Activated naive CD4-positive, alpha-beta T cell (primary cell): ENCODE measurements around the gene ITGA3.
A peak's percentile ranks its signal among the peaks of the same experiment; 100 is the strongest.

Source experiments
- DNase-seq, 4 experiments: peaks; one replicate each; lab custom pipeline; 2025; lab: John Stamatoyannopoulos, UW

ITGA3 gene

DNA sequence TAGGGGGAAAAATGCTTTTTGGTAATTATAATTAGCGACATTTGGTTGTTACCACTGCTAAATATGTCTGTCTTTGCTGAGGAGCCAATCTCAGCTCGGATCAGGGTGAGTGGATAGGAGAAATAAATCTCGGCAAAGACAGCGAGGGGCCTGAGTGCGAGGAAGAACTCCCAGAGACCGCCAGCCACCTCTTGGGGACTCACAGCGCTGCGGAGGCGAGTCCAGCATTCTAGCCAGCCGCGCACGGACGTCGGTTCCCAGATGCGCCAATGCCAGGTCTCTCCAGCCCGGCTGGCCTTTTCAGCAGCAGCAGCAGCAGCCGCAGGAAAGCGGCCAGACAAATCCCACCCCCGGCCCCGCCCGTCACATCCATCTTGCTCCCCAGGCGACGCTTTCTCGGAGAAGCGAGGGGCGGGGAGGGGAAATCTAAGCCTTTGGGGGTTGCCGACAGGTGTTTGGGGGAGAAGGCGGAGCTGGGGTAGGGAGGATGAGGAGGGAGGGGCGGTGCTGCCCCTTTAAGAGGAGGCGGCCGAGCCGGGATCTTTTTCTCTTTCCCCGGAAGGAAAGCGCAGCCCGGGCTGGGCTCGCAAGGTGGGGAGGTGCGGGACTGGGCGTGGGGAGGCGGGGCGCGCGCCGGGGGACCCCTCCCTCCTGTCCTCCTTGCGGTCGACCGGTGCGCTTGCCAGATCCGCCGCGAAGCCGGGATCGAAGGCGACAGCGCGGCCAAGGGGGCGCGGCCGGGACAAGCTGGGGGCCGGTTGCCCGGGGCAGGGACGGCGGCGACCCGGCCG, at the start of gene ITGA3:
Gene ITGA3 (plus strand): TSS at position 685 of the 791 bp plus-strand sequence. CDS start 330 bp downstream, outside the sequence.
- DNase-seq: peak in 3 of 4 experiments; percentile 13 to 43 (median 28)

DNA sequence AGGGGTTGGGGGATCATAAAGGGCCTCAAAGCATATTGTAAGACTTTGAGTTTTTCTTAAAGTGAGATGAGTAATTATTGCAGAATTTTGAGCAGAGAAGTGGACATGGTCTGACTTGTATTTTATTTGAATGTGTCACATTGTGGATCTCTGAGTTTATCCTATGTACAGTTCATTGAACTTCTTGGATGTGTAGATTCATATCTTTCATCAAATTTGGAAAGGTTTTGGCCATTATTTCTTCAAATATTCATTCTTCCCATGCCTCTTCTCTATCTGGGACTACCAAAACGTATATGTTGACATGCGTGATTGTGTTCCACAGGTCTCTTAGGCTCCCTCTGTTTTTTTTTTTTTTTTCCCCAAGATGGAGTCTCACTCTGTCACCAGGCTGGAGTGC, 46.6 kb upstream of the ITGA3 start:
- no peak for DNase-seq

- no peak for DNase-seq
These were observed 42.8 kb upstream of the ITGA3 start for GRCh38 chr17:50013079-50013478.

DNA sequence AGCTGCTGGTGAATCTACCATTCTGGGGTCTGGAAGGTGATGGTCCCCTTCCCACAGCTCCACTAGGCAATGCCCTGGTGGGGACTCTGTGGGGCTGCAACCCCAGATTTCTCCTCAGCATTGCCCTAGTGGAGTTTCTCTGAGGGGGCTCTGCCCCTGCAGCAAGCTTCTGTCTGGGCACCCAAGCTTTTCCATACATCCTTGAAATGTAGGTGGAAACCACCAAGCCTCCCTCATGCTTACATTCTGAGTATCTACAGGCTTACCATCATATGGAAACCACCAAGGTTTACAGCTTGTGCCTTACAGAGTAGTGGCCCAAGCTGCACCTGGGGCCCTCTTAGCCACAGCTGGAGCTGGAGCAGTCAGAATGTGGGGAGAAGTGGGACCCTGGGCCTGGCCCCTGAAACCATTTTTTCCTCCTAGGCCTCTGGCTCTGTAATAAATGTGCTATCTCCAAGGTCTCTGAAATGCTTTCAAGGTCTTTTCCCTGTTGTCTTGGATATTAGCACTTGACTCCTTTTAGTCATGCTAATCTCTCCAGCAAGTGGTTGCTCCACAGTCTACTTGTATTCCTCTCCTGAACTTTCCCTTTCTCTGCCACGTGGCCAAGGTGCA, 41.3 kb upstream of the ITGA3 start:
- no peak for DNase-seq

- DNase-seq: no peak
These were observed 40.8 kb upstream of the ITGA3 start for GRCh38 chr17:50015146-50015545.

DNA sequence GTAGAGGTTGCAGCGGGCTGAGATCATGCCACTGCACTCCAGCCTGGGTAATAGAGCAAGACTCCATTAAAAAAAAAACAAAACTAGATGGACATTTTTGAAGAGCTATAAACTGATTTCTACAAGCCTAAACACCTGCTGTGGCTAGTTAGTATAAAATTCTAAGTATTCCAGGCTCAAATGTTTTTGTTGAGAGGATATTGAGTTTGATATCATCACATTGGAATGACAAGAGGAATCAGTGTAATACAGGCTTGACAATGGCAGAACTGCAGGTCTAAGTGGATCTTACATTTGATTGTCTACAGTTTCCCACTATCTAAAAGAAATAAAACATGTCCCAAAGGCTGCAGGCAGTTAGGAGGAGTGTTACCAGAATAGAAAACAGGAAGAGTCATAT, 37.0 kb upstream of the ITGA3 start:
- no peak for DNase-seq

GRCh38 chr17:50020841-50021599, 34.9 kb upstream of the ITGA3 start:
- DNase-seq: no peak

- DNase-seq: no peak
These were observed 34.1 kb upstream of the ITGA3 start for GRCh38 chr17:50021681-50022370.

GRCh38 chr17:50022463-50023130, 33.3 kb upstream of the ITGA3 start:
- DNase-seq: no peak

GRCh38 chr17:50023520-50023919, 32.4 kb upstream of the ITGA3 start:
- no peak for DNase-seq

DNA sequence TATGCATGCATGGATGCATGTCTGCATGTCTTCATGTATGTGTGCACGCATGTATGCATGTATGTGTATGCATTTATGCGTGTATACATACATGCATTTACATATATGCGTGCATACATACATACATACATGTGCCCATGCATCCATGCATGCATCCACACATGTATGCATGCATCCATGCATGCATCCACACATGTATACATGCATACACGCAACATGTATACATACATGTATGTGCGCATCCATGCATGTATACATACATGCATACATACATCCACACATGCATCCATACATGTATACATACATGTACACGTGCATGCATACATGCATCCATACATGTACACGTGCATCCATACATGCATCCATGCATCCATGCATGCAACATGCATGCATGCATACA, 31.1 kb upstream of the ITGA3 start:
- DNase-seq: no peak

DNA sequence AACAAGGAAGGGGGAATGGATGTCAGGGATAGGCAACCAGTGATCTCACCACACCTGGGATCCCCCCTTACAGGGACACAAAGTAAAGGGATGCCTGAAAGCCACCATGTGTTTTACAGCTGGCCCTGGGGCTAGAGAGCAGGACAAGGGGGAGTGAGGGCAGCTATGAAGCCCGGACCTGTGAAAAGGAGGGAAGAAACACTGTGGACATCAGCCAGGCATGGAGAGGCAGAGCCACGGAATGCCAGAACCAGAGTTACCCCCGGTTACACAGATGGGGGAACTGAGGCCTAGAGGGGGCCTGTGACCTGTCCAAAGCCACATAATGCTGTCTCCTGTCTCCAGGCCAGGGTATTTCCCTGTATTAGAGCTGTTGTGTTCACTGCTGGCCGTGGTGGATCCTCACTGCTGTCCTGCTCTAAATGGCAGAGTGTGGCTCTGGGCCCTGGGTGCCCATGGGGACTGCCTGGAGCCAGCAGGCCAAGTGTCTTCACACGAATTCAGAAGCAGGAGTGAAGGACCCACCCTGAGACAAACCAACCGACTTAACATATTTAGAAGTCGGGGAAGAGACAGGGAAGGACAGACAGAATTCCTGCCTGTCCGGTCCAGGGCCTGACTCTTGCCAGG, 29.7 kb upstream of the ITGA3 start:
- DNase-seq: no peak

DNA sequence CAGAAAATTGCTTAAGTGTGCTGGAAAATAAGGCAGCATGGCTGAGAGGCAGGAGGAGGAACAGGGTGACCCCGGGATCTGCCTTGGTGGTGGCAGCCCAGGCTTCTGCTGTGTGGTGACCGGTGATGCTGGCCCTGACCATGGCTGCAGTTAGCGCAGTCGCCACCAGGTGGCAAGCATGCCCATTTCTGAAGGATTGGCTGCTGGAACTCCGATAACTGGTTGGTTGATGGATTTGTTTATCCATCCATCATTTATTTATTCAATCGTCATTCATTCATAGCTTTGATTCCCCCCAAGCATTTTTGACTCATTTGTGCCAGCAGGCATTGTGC, 29.1 kb upstream of the ITGA3 start:
- peak; percentile 70 to 77 (median 73) for DNase-seq

GRCh38 chr17:50027172-50027880, 28.6 kb upstream of the ITGA3 start:
- DNase-seq: no peak

- no peak for DNase-seq
These were observed 27.8 kb upstream of the ITGA3 start for GRCh38 chr17:50027881-50028735.

DNA sequence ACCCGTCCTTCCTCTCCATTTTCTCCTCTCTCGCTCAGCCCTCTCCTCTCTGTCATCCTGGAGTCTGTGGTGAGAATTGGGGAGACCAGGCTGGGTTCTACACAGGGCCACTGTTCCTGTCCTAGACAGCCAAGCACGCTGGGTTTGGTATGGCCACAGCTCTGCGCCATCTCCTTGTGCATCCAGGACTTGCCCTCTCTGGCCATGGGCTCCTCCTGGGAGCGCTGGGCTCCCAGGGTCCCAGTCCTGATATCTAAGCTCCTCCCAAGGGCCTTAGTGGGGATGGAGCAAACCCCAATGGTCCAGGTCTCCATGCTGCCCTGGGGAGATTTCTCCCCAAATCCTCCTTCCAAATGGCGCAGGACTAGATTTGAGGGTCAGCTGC, 27.2 kb upstream of the ITGA3 start:
- no peak for DNase-seq

- DNase-seq: no peak
These were observed 26.7 kb upstream of the ITGA3 start for GRCh38 chr17:50029185-50029584.

GRCh38 chr17:50033316-50033715, 22.6 kb upstream of the ITGA3 start:
- no peak for DNase-seq

DNA sequence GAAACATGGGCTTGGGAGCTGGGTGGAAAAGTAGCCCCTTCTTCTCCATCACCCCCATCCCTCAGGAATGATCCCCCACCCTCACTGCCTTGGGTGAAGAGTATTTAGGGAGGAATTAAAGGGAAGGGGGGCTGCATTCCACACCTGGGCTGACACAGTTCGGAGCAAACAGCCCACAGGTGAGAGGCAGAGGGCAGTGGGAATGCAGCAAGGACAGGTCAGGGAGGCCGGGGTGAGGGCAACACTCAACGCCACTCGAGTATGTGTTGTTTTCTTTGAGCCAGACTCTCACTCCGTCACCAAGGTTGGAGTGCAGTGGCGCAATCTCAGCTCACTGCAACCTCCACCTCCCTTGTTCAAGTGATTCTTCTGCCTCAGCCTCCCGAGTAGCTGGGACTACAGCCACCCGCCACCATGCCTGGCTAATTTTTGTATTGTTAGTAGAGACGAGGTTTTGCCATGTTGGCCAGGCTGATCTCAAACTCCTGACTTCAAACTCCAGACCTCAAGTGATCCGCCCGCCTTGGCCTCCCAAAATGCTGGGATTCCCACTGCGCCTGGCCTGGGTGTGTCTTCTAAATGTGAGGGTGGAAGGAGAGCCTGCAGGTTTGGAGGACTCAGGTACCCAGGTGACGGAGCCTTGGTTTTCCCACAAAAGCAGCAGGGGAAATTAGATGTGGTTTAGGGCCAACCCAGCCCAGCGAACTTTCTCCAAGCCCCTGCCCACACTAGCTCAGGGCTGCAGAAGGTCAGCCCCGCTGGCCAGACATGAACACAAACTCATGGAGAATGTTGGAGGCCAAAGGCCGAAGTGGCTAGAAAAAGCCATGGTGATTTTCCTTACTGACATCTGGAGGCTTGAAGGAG, 21.2 kb upstream of the ITGA3 start:
- DNase-seq: no peak
